ENCODE results near the gene ZNF286A. TPM values are rescaled to one million over a fixed set of nuclear protein-coding genes. Genes with fewer than 3 reads are reported as not detected.
"Not testable (repeated sequence)": the region's sequence is repeated elsewhere in the genome, so short reads cannot be mapped to it uniquely, and the experiment has no call there.

Gene ZNF286A
- total and polyA plus RNA-seq, 4 donors, result 1.1 to 7.5 (median 4.1) TPM

DNA sequence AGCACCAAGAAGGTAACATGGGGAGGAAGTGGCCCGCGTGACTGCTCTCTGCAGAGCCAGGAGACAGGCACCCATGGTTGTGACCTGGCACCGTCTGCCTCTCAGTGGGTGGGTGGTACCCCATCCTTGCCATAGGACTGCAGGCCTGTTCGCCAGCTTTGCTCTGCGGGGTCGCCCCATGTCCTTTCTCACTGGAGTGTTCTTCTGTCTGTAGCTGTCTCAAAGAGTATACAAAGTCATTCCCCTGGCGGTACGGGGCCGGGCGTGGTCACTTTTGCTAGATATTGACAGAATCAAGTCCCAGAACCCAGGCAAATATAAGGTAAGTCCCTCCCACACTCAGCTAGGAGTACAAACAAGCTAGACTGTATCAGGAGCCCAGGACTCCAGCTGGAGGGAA, 38.5 kb downstream of the ZNF286A start:
- Histone ChIP-seq H3K27ac (ENCODE audit: low read depth in 1 of 2, low read length in 2 of 2) (no peak overlapping the region), H3K36me3 (ENCODE audit: control insufficient read depth in 4 of 4, insufficient read depth in 3 of 4, low read depth in 1 of 4, low read length in 3 of 4) (no peaks in the 10 kb centered on the region), H3K4me1 (ENCODE audit: control insufficient read depth in 4 of 4, insufficient read depth in 4 of 4, low read length in 3 of 4) (no peaks in the 10 kb centered on the region), H3K27me3 (ENCODE audit: control insufficient read depth in 4 of 4, insufficient read depth in 4 of 4, low read length in 3 of 4) (no peaks in the 10 kb centered on the region), H3K9ac (ENCODE audit: low read depth in 1 of 2, low read length in 2 of 2) (no peak overlapping the region), H3K4me3 (ENCODE audit: low read depth in 1 of 3, low read length in 3 of 3) (no peak overlapping the region), H3K9me3 (ENCODE audit: control insufficient read depth in 4 of 4, low read length in 3 of 4) (no peaks in the 10 kb centered on the region)
- TF ChIP-seq ZBTB33 (IDR thresholded peaks at IDR 0.05) (no peak), HNF4A (conservative IDR thresholded peaks at IDR 0.05) (no peak), SP1 (IDR thresholded peaks at IDR 0.05) (no peak), FOXA1 (IDR thresholded peaks at IDR 0.05) (no peak), HNF4G (IDR thresholded peaks at IDR 0.05) (no peak), FOXA2 (IDR thresholded peaks at IDR 0.05) (no peak), REST (IDR thresholded peaks at IDR 0.05) (no peak), EGR1 (IDR thresholded peaks at IDR 0.05; ENCODE audit: low read depth in 2 of 2) (no peak), MAX (IDR thresholded peaks at IDR 0.05) (no peak), JUND (IDR thresholded peaks at IDR 0.05) (no peak)
- TF ChIP-seq, protein P1, sequence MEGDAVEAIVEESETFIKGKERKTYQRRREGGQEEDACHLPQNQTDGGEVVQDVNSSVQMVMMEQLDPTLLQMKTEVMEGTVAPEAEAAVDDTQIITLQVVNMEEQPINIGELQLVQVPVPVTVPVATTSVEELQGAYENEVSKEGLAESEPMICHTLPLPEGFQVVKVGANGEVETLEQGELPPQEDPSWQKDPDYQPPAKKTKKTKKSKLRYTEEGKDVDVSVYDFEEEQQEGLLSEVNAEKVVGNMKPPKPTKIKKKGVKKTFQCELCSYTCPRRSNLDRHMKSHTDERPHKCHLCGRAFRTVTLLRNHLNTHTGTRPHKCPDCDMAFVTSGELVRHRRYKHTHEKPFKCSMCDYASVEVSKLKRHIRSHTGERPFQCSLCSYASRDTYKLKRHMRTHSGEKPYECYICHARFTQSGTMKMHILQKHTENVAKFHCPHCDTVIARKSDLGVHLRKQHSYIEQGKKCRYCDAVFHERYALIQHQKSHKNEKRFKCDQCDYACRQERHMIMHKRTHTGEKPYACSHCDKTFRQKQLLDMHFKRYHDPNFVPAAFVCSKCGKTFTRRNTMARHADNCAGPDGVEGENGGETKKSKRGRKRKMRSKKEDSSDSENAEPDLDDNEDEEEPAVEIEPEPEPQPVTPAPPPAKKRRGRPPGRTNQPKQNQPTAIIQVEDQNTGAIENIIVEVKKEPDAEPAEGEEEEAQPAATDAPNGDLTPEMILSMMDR (IDR thresholded peaks at IDR 0.05; ENCODE audit: low read depth, low read length, missing input control), result no peak
- WGBS, result 90% methylated on average over 10 of the region's 10 CpGs
- DNase-seq (ENCODE audit: low spot score), result no peak

- not testable (repeated sequence) for H3K27ac ChIP-seq (ENCODE audit: low read depth in 1 of 2, low read length in 2 of 2); H3K9ac ChIP-seq (ENCODE audit: low read depth in 1 of 2, low read length in 2 of 2); H3K27me3 ChIP-seq (ENCODE audit: control insufficient read depth in 4 of 4, insufficient read depth in 4 of 4, low read length in 3 of 4); H3K4me3 ChIP-seq (ENCODE audit: low read depth in 1 of 3, low read length in 3 of 3); H3K36me3 ChIP-seq (ENCODE audit: control insufficient read depth in 4 of 4, insufficient read depth in 3 of 4, low read depth in 1 of 4, low read length in 3 of 4); DNase-seq (ENCODE audit: low spot score); H3K4me1 ChIP-seq (ENCODE audit: control insufficient read depth in 4 of 4, insufficient read depth in 4 of 4, low read length in 3 of 4); H3K9me3 ChIP-seq (ENCODE audit: control insufficient read depth in 4 of 4, low read length in 3 of 4)
- WGBS, result 90% methylated on average over 10 of the region's 11 CpGs
These were observed 39.7 kb downstream of the ZNF286A start for GRCh38 chr17:15739259-15739658.

- not testable (repeated sequence) for H3K9ac ChIP-seq (ENCODE audit: low read depth in 1 of 2, low read length in 2 of 2); H3K27ac ChIP-seq (ENCODE audit: low read depth in 1 of 2, low read length in 2 of 2); H3K4me1 ChIP-seq (ENCODE audit: control insufficient read depth in 4 of 4, insufficient read depth in 4 of 4, low read length in 3 of 4); H3K9me3 ChIP-seq (ENCODE audit: control insufficient read depth in 4 of 4, low read length in 3 of 4); H3K4me3 ChIP-seq (ENCODE audit: low read depth in 1 of 3, low read length in 3 of 3); H3K36me3 ChIP-seq (ENCODE audit: control insufficient read depth in 4 of 4, insufficient read depth in 3 of 4, low read depth in 1 of 4, low read length in 3 of 4); DNase-seq (ENCODE audit: low spot score); H3K27me3 ChIP-seq (ENCODE audit: control insufficient read depth in 4 of 4, insufficient read depth in 4 of 4, low read length in 3 of 4)
- WGBS, result 69% methylated on average over 8 of the region's 8 CpGs
These were observed 40.5 kb downstream of the ZNF286A start for GRCh38 chr17:15740041-15740440.
